ENCODE results near the gene PSAP.
A peak's percentile ranks its signal among the peaks of the same experiment; 100 is the strongest.

Gene PSAP

DNA sequence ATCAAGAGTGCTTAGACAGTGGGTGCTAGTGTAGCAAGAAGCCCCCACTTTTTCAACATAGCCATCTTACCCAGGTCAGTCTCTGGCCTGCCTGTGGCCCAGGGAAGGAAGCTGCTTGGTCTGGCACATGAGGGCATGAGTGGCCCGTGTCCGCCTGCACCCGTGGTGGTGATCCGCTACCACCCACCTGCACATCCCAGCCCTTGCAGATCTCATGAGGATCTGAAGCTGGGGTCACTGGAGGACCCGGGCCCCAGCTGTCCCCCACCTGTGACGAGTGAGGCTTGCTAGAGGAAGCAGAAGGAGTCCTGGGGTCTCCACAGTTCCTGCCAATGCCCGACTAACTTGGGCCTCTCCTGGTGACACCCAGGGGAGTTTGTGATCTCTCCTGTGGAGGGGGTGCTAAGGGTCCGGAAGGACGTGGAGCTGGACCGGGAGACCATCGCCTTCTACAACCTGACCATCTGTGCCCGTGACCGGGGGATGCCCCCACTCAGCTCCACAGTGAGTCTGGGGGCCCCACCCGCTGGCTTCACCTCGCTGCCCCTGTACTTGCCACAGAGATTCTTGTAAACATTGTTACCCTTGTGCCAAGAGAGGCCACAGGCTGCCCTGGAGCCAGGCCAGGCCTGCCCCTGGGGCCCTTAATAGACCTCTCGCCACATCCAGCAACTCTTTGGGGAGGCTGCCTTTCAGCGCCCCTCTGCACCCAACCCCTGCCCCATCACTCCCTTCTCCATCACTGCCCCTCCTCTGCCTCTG, 67.0 kb downstream of the PSAP start:
- no peak for DNase-seq (ENCODE audit: low spot score)

GRCh38 chr10:71782917-71783490, 68.0 kb downstream of the PSAP start:
- DNase-seq (ENCODE audit: low spot score), result no peak

DNA sequence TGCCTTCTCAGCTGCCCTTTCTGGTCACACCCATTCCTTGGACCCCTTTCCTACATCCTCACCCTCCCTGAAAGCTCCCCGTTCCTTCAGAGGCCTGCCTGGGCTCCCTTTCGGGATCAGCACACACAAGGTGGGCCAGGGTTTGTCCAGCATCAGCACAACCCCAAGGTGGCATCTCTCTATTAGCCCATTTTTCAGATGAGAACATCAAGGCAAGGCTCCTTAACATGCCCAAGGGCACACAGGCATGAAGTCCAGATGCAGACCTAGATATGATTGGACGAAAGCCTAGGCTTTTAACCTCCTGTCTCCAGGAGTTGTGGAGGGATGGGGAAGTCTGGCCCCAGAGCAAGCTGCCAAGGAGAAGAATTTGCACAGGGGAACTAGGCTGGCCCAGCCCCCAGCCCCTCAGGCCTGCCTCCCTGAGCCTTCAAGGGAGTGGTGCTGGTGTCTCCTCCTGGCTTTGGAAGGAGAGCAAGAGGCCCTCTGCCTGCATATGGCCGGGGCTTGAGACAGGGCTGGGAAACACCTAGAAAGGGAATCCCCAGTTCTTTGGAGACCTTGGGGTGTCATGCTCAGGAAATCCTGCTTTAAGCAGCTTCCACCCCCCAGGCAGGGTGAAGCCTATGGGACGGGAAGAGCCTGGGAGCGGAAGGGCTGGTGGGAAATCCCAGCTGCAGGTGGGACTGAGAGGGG, 68.7 kb downstream of the PSAP start:
- no peak for DNase-seq (ENCODE audit: low spot score)

DNA sequence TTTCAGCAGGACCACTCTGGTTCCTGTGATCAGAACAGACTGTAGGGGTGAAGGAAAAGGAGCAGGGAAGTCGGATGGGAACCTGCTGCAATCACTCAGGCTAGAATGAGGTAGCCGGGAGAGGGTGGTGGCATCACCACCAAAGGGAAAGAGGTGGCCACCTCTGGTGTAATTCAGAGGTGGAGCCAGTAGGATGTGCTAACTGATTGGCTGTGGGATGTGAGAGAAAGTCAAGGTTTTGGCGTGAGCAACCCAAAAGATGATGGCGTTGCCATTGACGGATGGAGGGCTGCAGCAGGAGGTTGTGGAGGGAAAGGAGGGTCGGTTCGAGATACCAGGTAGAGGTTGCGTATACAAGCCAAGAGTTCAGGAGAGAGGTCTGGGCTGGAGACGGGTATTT, 70.3 kb downstream of the PSAP start:
- no peak for DNase-seq (ENCODE audit: low spot score)

- no peak for DNase-seq (ENCODE audit: low spot score)
Measured at GRCh38 chr10:71780156-71780555, 70.9 kb downstream of the PSAP start.

DNA sequence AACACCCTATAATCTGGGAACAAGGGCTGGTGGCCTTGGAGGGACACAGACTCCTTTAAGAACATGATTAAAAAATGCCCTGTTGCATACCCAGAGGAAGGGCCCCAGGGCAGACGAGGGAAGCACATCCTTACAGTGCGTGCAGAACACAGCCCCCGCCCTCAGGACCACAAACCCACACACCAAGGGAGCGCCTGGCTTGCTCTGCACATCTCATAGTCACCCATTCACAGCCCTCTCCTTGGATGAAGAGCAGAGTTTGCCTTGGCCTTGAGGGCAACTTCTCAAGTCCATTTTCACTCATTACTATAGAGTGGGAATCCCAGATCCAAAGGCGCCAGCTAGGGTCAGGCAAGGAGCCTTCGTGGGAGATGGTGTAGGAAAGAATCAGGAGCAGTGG, 71.4 kb downstream of the PSAP start:
- no peak for DNase-seq (ENCODE audit: low spot score)

DNA sequence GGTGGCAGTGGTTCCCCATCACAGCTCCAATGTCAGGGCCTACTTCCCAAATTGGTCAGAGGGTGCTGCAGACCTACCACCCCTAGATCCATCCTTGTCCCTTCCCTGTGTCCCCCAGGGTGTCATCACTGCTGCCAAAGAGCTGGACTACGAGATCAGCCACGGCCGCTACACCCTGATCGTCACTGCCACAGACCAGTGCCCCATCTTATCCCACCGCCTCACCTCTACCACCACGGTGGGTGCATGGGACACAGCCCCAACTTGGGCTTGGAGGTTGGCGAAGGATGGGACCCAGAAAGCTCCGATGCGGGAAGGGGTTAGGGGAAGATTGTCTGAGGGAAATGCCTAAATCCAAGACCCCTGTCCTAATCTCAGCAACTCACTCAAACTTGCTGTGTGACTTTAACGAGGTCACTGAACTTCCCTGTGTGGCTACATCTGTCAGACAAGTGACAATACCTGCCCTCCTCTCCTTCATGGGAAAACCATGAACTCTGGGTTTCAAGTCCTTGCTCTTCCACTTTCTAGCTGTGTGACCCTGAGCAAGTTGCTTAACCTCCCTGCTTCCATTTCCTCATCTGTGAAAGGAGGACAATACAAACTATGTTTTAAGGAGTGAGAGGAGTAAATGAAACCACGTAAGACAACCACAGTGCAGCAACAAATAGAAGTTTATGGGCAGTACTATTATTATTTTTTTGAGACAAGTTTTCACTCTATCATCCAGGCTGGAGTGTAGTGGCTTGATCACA, 72.8 kb downstream of the PSAP start:
- no peak for DNase-seq (ENCODE audit: low spot score)

DNA sequence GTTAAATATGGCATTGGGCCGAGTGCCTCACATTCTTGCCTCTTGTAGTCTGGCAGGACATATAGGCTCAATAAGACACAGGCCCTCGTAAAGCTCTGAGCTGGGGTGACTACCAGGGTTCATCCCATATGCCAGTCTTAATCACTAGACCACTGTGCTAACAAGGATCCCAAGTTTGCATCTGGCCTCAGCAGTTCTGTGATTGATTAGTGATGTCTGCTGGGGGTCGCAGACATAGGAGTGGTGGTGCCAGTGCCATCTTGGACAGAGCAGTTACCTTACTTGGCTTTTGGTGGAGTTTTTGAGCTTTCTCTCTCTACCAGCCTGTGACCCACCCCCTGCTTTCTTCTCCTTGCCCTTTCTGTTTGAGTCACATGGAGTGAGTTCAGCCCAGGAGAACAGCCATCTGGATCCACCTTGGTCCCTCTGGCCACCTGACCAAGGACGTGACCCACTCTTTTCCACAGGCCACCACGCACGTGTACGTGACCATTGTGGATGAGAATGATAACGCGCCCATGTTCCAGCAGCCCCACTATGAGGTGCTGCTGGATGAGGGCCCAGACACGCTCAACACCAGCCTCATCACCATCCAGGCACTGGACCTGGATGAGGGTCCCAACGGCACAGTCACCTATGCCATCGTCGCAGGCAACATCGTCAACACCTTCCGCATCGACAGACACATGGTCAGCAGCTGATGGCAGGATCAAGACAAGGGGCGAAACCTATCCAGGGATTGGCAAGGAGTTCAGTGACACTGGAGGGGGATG, 73.7 kb downstream of the PSAP start:
- no peak for DNase-seq (ENCODE audit: low spot score)

GRCh38 chr10:71776481-71776925, 74.5 kb downstream of the PSAP start:
- peak; percentile 71 for DNase-seq (ENCODE audit: low spot score)

DNA sequence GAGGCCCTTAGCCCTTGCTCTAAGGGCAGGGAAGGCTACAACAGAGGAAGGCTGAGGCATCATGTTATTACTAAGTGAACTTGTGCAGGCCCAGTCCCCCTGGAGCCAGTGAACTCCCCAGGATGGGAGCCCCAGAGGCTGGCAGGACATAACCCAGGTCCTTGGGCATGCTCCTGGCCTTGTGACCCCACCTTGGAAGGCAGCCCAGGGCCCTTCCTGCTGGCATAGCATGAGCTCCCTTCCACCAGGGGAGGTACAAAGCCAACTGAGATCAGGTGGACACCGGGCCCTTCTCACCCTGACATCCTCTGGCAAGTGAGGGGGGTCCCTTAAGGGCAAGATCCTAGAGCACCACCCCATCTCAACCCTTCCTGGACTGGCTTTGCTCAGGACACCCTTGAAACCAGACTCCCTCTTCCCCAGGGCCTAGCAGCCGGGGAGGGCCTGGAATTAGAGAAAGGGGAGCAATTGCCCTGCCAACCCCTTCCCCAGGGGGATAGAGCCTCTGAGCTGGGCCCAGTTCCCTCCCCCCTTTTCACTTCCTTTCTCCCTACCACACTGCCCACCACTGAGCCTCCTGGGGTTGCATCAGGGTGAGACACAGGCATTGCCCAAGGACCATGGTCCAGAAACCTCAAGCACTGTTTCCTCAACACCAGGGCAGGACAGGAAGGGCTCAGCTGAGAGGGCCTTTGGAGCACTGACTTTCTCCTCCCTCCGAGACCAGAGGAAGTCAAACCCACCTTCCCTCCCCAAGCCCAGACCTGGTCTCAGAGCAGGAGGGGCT, 75.9 kb downstream of the PSAP start:
- DNase-seq (ENCODE audit: low spot score), result no peak

DNA sequence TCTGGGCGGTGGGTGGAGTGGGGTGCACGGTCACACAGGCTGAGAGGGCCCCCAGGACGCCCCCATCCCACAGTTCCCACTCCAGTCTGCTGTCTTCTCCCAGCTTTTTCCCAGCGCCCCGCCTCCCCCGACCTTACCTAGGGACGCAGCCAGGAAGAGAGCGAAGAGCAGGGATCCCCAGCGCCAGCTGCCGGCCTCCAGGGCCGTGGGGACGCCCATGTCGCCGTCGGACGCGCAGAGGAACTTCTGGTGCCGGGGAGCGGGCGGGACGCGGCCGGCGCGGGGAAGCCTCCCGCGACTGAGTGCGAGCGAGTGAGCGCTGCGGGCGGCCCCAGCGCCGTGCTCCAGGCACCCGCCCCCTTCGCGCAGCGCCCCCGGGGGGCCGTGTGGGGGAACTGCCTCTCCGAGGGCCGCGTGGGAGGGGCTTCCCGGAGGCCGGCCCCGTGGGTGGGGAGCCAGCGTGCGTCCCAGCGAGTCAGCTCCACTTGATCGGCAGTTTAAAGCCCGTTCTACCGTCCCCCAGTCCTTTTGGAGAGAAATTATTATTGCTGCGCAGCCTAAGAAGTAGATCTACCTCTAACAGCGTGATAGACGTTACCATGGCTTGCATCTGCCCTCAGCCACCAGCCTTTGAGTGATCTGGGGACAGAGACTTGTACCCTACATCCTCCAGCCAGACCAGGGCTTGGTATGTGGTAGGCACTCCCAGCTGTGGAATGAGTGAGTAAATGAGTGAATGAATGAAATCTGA, 77.7 kb downstream of the PSAP start, which contains the start of gene VSIR:
VSIR (minus strand) TSS at position 300 of the 751 bp plus-strand sequence; CDS start at position 219, 81 bp downstream.
- DNase-seq (ENCODE audit: low spot score), result peak; percentile 75

DNA sequence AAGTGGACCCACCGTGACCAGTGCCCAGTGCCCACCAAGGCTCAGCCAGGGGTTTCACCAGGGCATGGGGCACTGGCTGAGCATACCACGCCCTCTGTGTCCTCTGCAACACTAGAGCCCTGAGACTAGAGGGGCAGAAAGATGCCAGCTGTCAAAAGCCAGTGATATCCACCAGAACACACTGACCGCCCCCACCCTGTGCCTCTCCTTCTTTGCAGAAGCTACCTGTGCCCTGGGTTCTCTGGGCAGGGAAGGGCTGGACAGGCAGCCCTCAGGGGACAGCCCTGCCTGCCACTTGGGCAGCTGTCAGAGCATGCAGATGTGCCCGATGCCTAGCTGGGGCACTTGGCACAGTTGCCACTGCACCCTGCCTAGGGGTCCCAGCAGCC, 78.2 kb downstream of the PSAP start:
- DNase-seq (ENCODE audit: low spot score), result no peak

DNA sequence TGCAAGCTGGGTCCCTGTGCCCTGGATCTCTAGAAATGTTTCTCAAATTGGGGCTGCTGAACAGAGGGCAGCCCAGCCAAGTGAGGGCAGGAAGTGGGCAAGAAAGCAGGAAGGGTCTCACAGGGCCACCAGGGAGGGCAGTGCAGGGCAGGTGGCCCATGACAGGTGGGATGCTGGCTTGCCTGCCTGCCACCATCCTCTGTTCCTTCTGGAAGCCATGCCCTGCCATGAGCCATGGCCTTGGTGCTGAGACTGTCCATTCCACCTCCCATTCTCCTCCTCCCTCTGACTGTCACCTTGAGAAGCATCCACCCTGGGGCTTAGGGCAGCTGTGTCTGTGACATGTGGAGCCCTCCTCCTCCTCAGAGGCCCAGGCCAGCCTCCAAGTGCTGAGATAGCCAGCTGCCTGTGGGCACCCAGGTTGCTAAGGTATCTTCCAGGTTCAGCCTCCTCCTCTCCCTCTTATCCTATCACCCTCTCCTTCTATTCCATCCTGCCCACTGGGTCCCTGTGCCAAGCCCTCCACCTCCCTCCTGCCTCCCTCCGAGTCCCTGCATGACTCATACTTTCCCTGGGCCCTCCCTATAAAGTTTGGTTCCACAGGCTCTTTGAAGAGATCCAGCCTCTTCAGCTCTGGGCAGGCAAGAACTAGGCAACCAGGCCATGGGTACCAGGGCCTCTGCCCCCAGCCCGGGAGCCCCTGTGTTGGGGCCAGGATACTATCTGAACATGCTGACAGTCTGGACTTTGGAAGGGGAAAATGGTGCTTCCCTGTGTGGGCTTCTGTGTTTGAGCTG, 79.0 kb downstream of the PSAP start:
- DNase-seq (ENCODE audit: low spot score), result peak; percentile 79

DNA sequence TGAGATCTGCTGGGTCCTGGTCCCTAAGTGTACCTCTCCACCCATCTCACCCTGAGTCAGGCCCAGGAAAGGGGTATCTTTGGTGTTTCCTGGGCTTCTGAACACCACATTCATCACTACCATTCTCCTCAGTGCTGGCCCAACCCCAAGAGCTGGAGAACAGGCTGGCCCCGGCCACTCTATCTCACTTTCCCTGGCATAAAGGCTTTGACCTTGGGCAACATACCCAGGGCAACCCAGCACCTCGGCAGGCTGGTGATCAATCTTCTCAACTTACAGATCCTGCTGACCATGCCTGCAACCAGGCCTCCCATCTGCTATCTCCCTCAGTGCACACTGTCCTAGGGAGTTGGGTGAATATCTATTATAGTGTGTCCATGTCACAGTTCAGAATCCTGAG, 79.8 kb downstream of the PSAP start:
- no peak for DNase-seq (ENCODE audit: low spot score)

GRCh38 chr10:71770789-71771188, 80.3 kb downstream of the PSAP start:
- DNase-seq (ENCODE audit: low spot score), result no peak

DNA sequence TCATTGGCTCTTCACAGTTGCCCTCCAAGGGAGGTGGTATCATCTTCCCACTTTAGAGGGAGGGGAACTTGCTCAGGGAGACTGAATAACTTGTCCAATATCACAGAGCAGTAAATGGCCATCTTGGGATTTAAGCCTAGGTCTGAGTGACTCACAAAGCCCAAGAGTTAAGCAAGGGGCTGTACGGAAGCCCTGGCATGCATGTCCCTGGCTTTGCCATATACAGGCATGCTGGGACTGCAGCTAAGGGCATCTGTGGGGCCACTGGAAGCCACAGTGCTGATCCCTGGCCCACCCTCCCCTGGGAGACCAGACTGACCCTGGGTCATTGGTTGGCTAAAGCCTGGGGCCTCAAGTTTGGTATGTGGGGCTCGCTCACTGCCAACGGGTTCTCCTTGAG, 80.8 kb downstream of the PSAP start:
- peak; percentile 13 for DNase-seq (ENCODE audit: low spot score)

GRCh38 chr10:71769279-71769823, 81.7 kb downstream of the PSAP start:
- peak; percentile 21 for DNase-seq (ENCODE audit: low spot score)

GRCh38 chr10:71767420-71768035, 83.5 kb downstream of the PSAP start:
- DNase-seq (ENCODE audit: low spot score), result peak; percentile 50

Data from SW480 (cell line).